GM12872 (cell line): ENCODE data around the gene MYO1B.

Source experiments
- TF ChIP-seq, protein P1 (sequence below): IDR thresholded peaks from 3 replicates; pipeline ENCODE4 v1.5.1; 2011; ENCODE audit warnings: low read depth, mild to moderate bottlenecking, low read length, moderate library complexity; ENCODE audit not compliant: insufficient read depth

MYO1B gene

DNA sequence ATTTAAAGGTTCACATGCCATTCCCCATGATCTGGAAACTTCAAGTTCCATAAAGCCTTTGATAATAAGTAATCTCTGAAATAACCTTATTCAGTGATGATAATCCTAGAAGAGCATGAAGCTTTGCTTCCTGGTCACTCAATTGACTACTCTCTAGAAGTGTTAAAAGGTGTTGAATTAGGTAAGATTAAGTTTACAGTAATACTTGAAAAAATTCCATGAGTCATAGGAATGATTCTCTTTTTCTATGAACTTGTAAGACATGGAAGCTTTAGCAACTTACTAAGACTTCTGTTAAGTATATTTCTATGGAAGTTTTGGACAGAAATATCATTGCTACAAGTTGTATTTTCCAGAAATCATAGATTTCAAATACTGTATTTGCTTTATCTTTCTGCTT is 100.6 kb downstream of the MYO1B start:
- TF ChIP-seq, protein P1, sequence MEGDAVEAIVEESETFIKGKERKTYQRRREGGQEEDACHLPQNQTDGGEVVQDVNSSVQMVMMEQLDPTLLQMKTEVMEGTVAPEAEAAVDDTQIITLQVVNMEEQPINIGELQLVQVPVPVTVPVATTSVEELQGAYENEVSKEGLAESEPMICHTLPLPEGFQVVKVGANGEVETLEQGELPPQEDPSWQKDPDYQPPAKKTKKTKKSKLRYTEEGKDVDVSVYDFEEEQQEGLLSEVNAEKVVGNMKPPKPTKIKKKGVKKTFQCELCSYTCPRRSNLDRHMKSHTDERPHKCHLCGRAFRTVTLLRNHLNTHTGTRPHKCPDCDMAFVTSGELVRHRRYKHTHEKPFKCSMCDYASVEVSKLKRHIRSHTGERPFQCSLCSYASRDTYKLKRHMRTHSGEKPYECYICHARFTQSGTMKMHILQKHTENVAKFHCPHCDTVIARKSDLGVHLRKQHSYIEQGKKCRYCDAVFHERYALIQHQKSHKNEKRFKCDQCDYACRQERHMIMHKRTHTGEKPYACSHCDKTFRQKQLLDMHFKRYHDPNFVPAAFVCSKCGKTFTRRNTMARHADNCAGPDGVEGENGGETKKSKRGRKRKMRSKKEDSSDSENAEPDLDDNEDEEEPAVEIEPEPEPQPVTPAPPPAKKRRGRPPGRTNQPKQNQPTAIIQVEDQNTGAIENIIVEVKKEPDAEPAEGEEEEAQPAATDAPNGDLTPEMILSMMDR: no peak

DNA sequence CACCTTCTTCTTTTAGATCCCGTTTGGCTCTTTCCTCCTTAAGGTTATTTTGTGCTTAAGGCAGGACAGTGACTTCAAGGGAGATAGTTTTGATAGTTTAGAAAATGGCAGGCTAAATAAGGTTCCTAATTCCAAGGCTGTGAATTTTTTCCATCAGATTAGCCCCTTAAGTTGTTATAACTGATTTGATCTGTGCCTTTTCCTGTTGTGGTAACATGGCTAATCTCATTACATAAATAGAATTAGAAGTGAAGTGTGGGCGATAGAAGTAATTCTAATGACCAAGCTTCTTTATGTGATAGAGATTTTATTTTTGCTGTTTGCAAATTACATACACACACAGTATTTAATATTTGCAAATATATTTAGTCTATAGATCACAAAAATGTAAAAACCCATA is 102.0 kb downstream of the MYO1B start:
- TF ChIP-seq, protein P1: no peak

DNA sequence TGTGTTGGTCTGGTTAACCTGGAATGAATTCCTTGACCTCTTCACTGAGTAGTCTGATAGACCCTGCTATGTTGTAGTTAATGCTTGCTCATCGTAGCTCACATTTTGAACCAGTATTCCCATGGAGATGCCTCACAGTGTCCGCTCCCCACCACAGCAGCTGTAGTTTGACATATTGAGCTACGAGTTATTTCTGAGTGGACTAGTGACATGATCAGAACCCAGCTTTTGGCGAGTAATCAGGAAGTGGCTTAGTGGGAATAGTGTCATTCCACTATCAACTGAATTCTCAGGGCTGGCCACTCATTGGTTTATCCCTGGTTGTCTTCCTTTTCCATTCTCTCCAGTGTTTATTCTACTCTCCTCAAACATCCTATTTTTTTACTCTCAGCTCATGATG is 102.7 kb downstream of the MYO1B start:
- TF ChIP-seq, protein P1: no peak

DNA sequence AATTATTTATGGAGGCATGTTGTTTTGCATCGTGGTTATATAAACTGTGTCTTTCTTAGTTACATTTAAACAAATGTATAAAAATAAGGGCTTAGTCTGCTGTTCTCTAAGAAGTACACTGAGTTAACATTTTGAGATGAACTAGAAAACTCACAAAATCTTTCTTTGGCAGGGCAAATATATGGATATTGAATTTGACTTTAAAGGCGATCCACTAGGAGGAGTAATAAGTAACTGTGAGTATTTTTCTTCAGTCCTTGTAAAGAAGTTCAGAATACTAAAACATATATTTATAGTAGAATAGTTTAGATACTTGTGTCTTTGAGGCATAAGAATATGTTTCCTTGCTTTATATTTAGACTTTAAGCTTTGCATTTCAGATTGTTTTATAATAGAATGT is 104.8 kb downstream of the MYO1B start:
- TF ChIP-seq, protein P1: no peak

DNA sequence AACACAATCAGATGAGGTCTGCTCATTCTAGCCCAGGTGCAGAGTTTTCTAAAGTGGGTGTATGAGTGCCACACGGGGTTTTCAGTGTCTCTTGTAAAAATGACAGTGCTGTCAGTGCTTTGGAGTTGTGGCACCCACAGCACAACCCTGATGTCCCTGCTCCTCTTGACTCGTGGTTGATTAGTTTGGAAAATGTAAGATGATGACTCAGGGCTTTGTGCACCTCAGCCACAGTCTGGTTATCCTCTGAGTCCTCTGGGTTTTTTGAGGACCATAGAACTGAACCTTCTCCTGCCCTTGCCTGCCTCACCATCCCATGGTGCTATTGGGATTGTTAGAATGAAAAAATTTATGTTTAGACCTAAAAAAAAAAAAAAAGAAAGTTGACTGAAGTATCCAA is 105.6 kb downstream of the MYO1B start:
- TF ChIP-seq, protein P1: no peak

DNA sequence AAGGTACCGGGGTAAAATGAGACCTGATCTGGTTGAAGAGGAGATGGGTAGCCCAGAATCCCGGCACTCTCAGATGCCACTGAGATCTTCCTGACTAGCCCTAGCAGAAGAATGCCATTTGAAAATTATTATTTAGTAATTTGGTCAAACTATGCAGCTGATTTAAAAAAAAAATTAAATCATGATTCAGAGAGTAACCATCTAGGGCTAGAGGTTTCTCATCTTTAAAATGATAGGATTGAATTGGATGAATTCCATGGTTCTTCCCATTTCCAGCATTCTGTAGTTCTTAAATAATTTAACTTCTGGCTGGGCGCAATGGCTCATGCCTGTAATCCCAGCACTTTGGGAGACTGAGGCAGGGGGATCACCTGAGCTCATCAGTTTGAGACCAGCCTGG is 106.1 kb downstream of the MYO1B start:
- TF ChIP-seq, protein P1: no peak

DNA sequence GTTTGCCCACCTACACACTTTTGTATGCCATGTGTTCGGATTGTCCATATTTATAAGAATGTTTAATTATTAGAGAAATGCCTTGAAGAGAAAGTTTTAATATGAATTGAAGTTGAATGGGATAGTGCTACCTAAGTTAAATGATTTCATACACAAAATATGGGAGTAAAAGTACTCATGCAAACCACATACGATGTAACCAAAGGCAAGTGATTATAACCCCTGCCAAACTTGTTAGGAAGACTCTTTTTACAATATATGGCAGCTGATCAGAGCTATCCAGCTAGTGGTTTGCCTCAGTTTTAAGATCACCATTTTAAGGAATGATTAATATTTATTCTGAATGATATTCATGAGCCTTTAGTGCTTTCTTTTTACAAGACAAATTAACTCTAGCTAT is 106.7 kb downstream of the MYO1B start:
- TF ChIP-seq, protein P1: no peak

DNA sequence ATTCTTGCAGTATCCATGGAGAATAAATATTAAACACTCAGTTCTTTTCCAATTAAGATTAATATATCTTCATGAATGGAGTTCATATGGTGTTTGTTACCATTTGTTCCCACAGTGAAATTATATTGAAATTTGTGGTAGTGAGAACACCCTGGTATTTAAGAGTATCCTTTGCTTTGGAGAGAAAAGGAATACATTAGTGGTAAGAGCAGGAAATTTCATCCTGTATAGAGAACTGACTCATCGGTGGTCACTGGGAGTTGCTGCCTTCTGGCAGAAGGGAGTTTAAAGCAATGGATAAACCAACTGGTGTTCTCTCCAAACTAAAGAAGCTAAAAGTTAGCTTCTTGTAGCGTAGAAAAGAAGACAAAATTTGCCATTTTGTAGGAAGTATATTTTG is 107.3 kb downstream of the MYO1B start:
- TF ChIP-seq, protein P1: no peak
